NCI-H345 treated with DMSO at 0.1 percent for 48 hours (cell line): ENCODE results near the gene DLG2.
"Not testable (repeated sequence)": the region's sequence is repeated elsewhere in the genome, so short reads cannot be mapped to it uniquely, and the experiment has no call there.

Source experiments
- DNase-seq: peaks from one replicate; lab custom pipeline; 2025; ENCODE audit not compliant: unreplicated experiment; lab: John Stamatoyannopoulos, UW

Gene DLG2

GRCh38 chr11:83778596-83778995 lies 1848.5 kb downstream of the DLG2 start:
- DNase-seq = no peak

- no peak for DNase-seq
These were observed 1852.9 kb downstream of the DLG2 start for GRCh38 chr11:83773950-83774880.

- no peak for DNase-seq
These were observed 1858.7 kb downstream of the DLG2 start for GRCh38 chr11:83768489-83768888.

GRCh38 chr11:83766932-83767331 lies 1860.2 kb downstream of the DLG2 start:
- DNase-seq = no peak

- no peak for DNase-seq
These were observed 1862.5 kb downstream of the DLG2 start for GRCh38 chr11:83764643-83765042.

- no peak for DNase-seq
These were observed 1866.2 kb downstream of the DLG2 start for GRCh38 chr11:83760932-83761331.

GRCh38 chr11:83759148-83759547 lies 1868.0 kb downstream of the DLG2 start:
- DNase-seq = no peak

GRCh38 chr11:83751041-83751440 lies 1876.1 kb downstream of the DLG2 start:
- no peak for DNase-seq

GRCh38 chr11:83746921-83747585 lies 1880.1 kb downstream of the DLG2 start:
- DNase-seq = no peak

- no peak for DNase-seq
These were observed 1882.4 kb downstream of the DLG2 start for GRCh38 chr11:83744620-83745192.

GRCh38 chr11:83736684-83737083 lies 1890.5 kb downstream of the DLG2 start:
- DNase-seq = no peak

GRCh38 chr11:83734120-83734519 lies 1893.0 kb downstream of the DLG2 start:
- no peak for DNase-seq

GRCh38 chr11:83731288-83731687 lies 1895.9 kb downstream of the DLG2 start:
- DNase-seq = not testable (repeated sequence)

GRCh38 chr11:83728281-83728680 lies 1898.9 kb downstream of the DLG2 start:
- DNase-seq = no peak

GRCh38 chr11:83727251-83727650 lies 1899.9 kb downstream of the DLG2 start:
- no peak for DNase-seq

- DNase-seq = no peak
These were observed 1900.8 kb downstream of the DLG2 start for GRCh38 chr11:83726316-83726715.

- no peak for DNase-seq
These were observed 1901.4 kb downstream of the DLG2 start for GRCh38 chr11:83725728-83726127.

GRCh38 chr11:83725269-83725560 lies 1901.9 kb downstream of the DLG2 start:
- no peak for DNase-seq

- no peak for DNase-seq
These were observed 1903.1 kb downstream of the DLG2 start for GRCh38 chr11:83723999-83724398.

GRCh38 chr11:83722392-83723119 lies 1904.6 kb downstream of the DLG2 start:
- no peak for DNase-seq

- DNase-seq = no peak
These were observed 1905.9 kb downstream of the DLG2 start for GRCh38 chr11:83721263-83721662.
